HT-29 (cell line): ENCODE data around the gene BNC2. TPM values are rescaled to one million over a fixed set of nuclear protein-coding genes. Genes with fewer than 3 reads are reported as not detected.
"Not testable (repeated sequence)": the region's sequence is repeated elsewhere in the genome, so short reads cannot be mapped to it uniquely, and the experiment has no call there.

Experiments
- DNase-seq: peaks from one replicate; pipeline ENCODE4 v3.0.0-alpha.2; 2015; ENCODE audit warnings: low spot score
- total RNA-seq: library from RNA; depleted of rRNA; stranded (reverse); fragments of >200 nt; shearing (Covaris generic); gene quantifications from 2 replicates; pipeline ENCODE4 v1.2.3, GENCODE V29; 2014

The BNC2 gene
- total RNA-seq, 1 experiment from 2014 or later, result not detected

GRCh38 chr9:16458696-16459420 is 411.6 kb downstream of the BNC2 start:
- no peak for DNase-seq

DNA sequence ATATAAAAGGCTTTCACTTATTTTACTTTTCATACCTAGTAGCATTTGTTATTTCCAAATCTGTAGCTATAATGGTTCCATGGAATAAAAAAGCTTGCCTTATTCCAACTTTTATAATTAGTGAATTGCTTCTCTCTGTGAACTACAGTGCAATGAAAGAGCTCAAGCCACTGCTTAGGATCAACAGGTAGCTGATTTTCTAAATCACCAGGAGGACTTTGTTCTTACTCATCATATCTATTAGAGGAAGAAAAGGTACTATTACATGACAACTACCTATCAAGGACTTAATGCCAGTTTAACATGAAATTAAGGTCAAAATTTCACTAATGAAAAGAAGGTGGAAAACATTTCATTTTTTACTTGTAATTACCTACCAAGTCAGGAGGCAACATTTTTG is 414.6 kb downstream of the BNC2 start:
- no peak for DNase-seq

DNA sequence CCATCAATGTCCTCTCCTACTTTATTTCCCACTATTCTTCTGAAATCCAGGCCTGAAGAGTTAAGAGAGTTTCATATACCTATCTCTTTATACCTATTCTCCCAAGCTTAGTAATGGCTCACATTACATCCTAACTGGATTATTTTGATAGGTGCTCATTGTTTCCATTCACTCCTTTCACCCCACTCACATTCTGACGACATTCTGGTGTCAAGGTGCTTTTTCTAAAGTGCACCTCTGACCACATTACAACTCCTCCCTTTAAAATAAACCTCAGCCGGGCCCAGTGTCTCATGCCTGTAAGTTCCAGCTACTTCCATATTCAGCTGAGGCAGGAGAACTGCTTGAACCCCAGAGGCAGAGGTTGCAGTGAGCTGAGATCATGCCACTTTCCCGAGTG is 417.1 kb downstream of the BNC2 start:
- no peak for DNase-seq

- DNase-seq, result no peak
Measured at GRCh38 chr9:16450578-16450977, 419.9 kb downstream of the BNC2 start.

- DNase-seq, result no peak
Measured at GRCh38 chr9:16450043-16450442, 420.4 kb downstream of the BNC2 start.

DNA sequence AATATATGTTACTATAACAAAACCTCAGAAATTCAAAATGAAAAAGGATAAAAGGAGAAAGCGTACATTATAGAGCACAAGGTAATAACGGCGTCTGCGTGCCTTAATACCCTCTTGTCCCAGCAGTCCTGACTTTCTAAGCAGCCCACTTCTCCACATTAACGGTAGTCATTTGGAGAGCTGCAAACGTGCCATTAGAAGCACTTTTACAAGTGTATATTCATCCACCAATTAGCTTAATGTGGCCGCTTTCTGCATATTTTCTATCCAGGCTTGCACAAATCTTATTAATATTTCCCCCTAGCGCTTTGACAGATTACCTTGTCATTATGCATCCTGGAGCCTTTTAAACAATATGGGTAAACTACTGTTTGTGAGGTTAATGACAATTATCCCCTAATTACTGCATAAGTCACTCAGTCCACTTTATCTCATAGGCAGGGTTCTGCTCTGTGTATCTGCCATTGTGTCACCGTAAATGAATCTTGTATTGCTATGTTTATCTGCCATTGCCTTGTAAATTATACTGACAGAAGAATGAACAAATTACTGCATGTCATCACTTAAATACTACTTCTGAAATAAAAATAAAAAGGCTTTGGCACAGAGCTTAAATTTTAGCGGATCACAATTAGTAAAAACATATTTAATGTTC is 421.3 kb downstream of the BNC2 start:
- no peak for DNase-seq

DNA sequence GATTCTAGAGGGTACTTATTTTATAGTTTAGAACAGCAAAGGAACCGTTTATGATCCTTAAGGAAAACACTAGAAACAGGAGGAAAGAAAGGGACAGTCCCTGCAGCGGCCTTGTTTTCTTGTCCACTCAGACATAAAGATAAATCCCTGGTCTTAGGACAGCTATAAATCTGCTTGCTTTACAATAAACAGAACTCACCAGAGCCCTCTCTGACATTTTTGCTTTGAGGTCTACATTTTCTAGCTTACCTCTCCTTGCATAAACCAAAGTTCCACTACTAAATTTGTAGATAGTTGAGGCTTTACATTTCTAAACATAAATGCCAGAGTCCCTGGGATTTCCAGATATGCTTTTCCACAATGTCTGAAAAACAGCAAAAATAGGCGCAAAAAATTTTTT is 422.5 kb downstream of the BNC2 start:
- no peak for DNase-seq

DNA sequence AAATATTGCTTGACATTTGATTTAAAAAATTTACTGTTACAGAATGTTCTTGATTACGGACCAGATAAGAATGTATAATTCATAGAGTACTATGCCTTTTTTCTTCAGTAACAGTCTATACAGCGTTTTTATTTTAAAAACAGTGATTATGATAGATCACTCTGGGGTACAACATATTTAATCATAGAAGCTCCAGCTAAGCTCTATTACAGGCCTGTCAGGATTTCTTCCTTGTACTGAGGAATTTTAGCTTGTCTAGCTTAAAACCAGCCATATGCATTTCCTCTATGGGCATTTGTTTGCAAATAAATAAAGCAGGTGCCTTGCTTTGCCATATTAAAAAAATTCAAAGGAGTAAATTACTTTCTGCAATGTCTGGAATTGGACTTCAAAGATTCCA is 423.8 kb downstream of the BNC2 start:
- no peak for DNase-seq

DNA sequence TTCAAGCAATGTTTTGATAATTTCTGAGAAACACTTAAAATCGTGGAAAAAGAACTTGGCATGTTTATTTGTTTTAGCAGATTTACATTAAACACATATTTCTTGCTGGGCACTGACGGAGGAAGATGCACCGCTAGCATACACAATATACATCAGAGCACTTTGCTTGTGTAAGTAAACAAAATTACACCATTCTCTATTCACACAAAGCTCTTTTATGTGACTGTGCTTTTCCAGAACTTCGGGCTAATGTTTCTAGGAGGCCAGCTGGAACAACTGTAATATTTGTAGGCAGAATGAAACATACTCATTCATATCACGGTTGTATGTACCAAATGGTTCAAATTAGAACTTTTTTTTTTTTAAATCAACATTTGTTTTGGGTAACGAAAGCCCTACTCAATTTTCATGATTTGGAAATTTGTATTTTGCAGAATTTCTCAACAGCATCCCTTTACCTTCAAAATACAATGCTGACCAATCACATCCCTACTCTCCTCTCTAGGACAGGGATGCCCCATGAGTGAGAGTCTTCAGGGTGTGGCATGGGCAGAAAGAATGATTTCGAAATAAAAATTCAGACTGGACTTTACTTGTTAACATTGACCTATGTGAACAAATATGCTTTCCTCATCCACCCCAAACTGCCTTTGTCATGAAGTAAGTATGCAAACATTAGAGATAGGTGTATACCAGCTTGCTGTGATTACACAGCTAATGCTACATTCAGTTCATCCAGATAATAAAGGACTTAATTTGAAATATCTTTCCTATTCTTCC is 425.1 kb downstream of the BNC2 start:
- no peak for DNase-seq

GRCh38 chr9:16442622-16443021 is 427.8 kb downstream of the BNC2 start:
- DNase-seq, result no peak

DNA sequence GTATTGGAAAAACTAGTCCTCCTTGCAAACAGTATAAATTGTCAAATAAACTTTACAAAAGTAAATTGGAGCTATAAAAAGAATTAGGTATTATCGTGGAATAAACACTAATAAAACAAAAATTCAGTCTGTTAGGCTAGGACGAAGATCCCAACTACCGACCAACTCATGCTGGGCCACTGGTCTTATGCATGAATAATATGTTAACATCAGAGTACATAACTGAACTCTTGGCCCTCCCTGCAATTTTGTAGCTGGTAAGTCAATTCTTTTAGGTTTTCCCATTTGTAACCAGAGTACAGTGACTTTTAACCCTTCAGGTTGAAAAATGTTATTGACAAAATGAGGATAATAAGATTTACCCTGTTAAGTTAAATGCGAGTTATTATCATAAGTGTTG is 428.7 kb downstream of the BNC2 start:
- no peak for DNase-seq

GRCh38 chr9:16438831-16439230 is 431.6 kb downstream of the BNC2 start:
- DNase-seq, result not testable (repeated sequence)

GRCh38 chr9:16436545-16436944 is 433.9 kb downstream of the BNC2 start:
- no peak for DNase-seq

DNA sequence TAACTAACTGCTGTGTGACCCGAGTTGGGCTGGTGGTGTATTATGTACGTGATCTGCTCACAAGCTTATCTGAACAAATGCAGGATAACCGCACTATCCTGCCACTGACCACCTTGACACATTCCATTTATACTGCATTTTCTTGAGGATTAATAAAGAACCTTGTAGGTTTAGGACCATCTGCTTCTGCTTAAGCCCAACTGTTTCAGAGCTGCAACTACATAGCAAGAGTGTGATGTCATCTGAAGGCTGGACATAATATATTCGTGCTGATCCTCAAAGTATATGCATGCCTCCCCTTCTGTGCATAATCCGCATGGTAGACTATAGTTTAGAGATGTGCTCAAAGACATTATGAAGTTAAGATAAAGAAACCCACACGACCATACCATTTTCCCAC is 435.9 kb downstream of the BNC2 start:
- DNase-seq, result no peak

DNA sequence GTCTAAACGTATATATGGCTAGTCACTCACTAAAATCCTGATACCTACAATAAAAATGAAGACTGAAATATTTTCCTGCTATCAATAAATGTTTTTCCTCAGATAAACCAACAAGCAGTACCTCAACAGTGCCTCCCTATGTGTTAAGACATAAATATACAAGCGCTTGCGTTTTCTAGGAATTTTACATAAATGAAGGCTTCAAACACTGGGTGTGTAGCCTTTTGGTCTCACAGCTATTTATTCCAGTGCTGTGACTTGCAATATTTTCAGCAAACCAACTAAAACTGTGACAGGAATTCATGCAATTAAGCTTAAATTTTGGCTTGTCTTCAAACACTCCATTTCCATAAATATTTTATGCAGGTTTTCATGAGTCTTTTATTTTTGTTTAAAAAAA is 437.0 kb downstream of the BNC2 start:
- no peak for DNase-seq

DNA sequence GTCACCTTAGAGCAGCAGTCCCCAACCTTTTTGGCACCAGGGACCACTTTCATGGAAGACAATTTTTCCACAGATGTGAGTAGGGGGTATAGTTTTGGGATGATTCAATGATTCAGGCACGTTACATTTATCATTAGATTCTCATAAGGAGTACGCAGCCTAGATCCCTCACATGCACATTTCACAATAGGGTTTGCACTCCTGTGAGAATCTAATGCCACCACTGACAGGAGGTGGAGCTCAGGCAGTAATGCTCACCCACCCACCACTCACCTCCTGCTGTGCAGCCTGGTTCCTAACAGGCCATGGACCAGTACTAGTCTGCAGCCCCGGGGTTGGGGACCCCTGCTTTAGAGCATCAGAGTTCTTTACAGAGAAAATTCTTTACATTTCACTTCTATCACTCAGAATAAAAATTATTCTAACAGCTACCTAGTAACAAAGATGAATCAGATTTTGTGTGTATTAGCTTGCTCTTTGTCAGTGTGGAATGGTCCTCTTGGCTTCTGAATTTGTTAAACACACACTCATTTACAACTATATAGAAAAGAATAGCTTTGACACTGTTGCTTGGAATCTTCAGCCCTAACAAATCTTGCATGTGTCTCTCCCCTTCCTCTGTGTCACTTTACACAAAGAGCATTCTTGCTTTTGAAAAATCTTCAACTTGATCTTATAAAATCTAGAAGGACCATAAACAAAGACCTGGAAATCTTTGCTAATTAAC is 438.6 kb downstream of the BNC2 start:
- DNase-seq, result no peak

- no peak for DNase-seq
Measured at GRCh38 chr9:16429671-16430070, 440.8 kb downstream of the BNC2 start.

DNA sequence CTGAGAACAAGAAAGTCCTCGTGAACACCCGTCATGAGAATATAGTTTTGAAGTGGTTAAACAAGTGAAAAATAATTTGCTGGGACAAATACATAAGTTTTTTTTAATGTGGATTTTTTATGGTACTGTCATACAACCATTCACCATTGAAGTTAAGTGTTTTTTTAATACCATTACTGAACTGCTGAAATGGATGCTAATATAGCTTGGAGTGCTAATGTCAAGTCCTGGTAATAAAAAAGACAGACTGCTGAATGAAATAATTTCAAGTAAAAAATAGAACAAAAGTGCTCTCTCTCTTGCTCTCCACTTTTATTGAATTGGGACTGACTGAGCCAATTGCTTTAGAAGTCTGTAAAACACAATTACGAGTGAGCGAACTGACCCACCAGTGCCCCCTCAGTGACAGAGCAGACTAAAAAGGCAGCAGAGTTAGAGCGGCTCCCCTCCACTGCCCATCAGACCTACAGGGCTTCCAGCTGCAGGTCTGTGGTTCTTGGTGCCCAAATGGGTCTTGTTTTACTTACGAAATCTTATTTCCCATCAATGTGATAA is 442.5 kb downstream of the BNC2 start:
- DNase-seq, result no peak

- no peak for DNase-seq
Measured at GRCh38 chr9:16426716-16427115, 443.8 kb downstream of the BNC2 start.

- no peak for DNase-seq
Measured at GRCh38 chr9:16425562-16426231, 444.8 kb downstream of the BNC2 start.

GRCh38 chr9:16422114-16422513 is 448.4 kb downstream of the BNC2 start:
- no peak for DNase-seq
